Measurements from ENCODE around the gene ITGA4. TPM values are rescaled to one million over a fixed set of nuclear protein-coding genes. Genes with fewer than 3 reads are reported as not detected.

The ITGA4 gene
- total and polyA plus RNA-seq, 4 donors, result 0.73 to 71.0 (median 14.4) TPM

DNA sequence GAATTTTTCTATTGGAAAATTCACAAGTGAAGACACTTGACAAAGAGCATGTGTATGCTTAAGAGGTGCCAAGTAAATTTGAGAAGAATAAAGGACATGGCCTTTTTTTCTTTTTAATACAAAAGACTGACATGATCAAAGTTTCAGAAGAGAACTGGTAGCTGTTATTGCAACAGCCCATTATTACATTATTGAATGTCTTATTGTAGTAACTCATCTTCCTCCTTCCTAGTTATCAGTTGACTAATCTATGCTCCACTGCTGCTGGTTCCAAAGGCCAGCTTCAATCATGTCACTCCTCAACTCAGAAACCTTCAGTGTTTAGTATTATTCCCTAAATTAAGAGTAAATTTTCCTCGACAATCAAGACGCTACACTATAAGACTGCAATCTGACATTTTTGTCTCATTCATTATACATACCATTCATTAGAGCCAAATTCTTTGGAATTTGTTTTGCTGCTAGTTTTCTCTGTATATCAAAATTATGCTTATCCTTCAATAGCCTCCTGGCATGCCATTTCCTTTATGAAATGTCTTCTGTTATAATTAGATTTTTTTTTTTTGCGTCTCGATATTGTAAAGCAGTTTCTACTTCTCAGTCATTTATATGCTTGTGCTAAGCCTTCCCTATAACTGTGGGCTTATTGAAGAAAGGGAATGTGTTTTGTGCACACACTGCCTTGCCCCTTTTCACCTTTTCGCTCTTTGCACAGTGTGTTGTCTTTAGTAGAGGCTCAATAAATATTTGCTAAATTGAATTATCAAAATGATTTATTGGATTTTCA is 27.9 kb downstream of the ITGA4 start:
- H3K36me3 ChIP-seq (ENCODE audit: control insufficient read depth in 4 of 4, insufficient read depth in 4 of 4, low read length in 4 of 4), result peaks cover 0 to 1% (median 0%) of the 10 kb centered on the region in 4 donors
- H3K4me1 ChIP-seq (ENCODE audit: control insufficient read depth in 5 of 5, insufficient read depth in 5 of 5, low read length in 5 of 5), result no peaks in the 10 kb centered on the region
- no peaks in the 10 kb centered on the region for H3K9me3 ChIP-seq (ENCODE audit: control insufficient read depth in 4 of 4, insufficient read depth in 3 of 4, low read length in 3 of 4)
- ATAC-seq (ENCODE audit: insufficient read depth, low FRiP score) (no peak), DNase-seq (no peak)
- WGBS, 2 donors, result 75 to 78% methylated on average over 5 of the region's 5 CpGs
- no peak overlapping the region for H3K9ac ChIP-seq (ENCODE audit: insufficient read depth in 1 of 2, low read length in 2 of 2)
- TF ChIP-seq, protein P1, sequence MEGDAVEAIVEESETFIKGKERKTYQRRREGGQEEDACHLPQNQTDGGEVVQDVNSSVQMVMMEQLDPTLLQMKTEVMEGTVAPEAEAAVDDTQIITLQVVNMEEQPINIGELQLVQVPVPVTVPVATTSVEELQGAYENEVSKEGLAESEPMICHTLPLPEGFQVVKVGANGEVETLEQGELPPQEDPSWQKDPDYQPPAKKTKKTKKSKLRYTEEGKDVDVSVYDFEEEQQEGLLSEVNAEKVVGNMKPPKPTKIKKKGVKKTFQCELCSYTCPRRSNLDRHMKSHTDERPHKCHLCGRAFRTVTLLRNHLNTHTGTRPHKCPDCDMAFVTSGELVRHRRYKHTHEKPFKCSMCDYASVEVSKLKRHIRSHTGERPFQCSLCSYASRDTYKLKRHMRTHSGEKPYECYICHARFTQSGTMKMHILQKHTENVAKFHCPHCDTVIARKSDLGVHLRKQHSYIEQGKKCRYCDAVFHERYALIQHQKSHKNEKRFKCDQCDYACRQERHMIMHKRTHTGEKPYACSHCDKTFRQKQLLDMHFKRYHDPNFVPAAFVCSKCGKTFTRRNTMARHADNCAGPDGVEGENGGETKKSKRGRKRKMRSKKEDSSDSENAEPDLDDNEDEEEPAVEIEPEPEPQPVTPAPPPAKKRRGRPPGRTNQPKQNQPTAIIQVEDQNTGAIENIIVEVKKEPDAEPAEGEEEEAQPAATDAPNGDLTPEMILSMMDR (IDR thresholded peaks at IDR 0.05; ENCODE audit: control extremely low read depth, extremely low read depth), result no peak
- H3K27ac ChIP-seq (ENCODE audit: low read depth in 1 of 2, low read length in 1 of 2), result no peak overlapping the region
- H3K27me3 ChIP-seq (ENCODE audit: control insufficient read depth in 3 of 3, insufficient read depth in 3 of 3, low read length in 2 of 3), result no peaks in the 10 kb centered on the region
- no peak overlapping the region for H3K4me3 ChIP-seq

DNA sequence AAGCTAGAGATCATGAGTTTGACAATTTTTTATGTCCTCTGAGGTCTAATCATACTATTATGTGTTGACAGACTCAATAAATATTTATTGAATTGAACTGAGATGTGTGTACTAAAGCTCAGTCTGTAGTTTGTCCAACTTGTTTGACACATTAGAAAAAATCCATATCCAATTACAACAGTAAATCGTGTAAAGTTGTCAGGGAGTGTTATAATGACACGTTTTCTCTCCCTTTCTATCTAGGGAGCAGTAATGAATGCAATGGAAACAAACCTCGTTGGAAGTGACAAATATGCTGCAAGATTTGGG is 28.4 kb downstream of the ITGA4 start:
- H3K9ac ChIP-seq (ENCODE audit: insufficient read depth in 1 of 2, low read length in 2 of 2), result no peak overlapping the region
- no peak for DNase-seq
- WGBS, 2 donors, result 83 to 87% methylated on average over 3 of the region's 3 CpGs
- no peak for ATAC-seq (ENCODE audit: insufficient read depth, low FRiP score)
- H3K27ac ChIP-seq (ENCODE audit: low read depth in 1 of 2, low read length in 1 of 2), result no peak overlapping the region
- no peaks in the 10 kb centered on the region for H3K9me3 ChIP-seq (ENCODE audit: control insufficient read depth in 4 of 4, insufficient read depth in 3 of 4, low read length in 3 of 4)
- no peaks in the 10 kb centered on the region for H3K4me1 ChIP-seq (ENCODE audit: control insufficient read depth in 5 of 5, insufficient read depth in 5 of 5, low read length in 5 of 5)
- no peaks in the 10 kb centered on the region for H3K27me3 ChIP-seq (ENCODE audit: control insufficient read depth in 3 of 3, insufficient read depth in 3 of 3, low read length in 2 of 3)
- H3K36me3 ChIP-seq (ENCODE audit: control insufficient read depth in 4 of 4, insufficient read depth in 4 of 4, low read length in 4 of 4), result peaks cover 0 to 1% (median 0%) of the 10 kb centered on the region in 4 donors
- TF ChIP-seq, protein P1 (IDR thresholded peaks at IDR 0.05; ENCODE audit: control extremely low read depth, extremely low read depth), result no peak
- H3K4me3 ChIP-seq, result no peak overlapping the region

DNA sequence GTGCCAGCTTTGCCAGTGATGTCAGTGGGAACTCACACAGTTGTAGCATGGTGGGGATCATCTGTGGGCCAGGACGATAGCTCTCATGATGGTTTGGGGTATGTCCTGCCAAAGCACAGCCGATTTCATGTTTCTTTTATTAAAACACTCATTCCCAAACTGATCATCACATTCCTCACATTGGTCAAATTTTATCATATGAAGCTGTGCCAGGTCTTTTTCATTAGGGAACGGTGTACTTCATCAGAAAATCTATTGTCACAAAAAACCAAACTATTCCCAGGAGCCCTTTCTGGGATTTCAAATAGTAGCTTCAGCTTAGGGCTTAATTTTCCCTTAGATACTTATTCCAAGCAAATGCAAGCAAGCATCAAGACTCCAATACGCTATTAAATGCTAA is 42.0 kb downstream of the ITGA4 start:
- DNase-seq (no peak), ATAC-seq (ENCODE audit: insufficient read depth, low FRiP score) (no peak)
- Histone ChIP-seq H3K9me3 (ENCODE audit: control insufficient read depth in 4 of 4, insufficient read depth in 3 of 4, low read length in 3 of 4) (no peaks in the 10 kb centered on the region), H3K36me3 (ENCODE audit: control insufficient read depth in 4 of 4, insufficient read depth in 4 of 4, low read length in 4 of 4) (peaks cover 0 to 1% (median 0%) of the 10 kb centered on the region in 4 donors), H3K27ac (ENCODE audit: low read depth in 1 of 2, low read length in 1 of 2) (no peak overlapping the region), H3K4me1 (ENCODE audit: control insufficient read depth in 5 of 5, insufficient read depth in 5 of 5, low read length in 5 of 5) (no peaks in the 10 kb centered on the region), H3K27me3 (ENCODE audit: control insufficient read depth in 3 of 3, insufficient read depth in 3 of 3, low read length in 2 of 3) (no peaks in the 10 kb centered on the region), H3K4me3 (no peak overlapping the region), H3K9ac (ENCODE audit: insufficient read depth in 1 of 2, low read length in 2 of 2) (no peak overlapping the region)
- 83 to 94% methylated on average over 4 of the region's 4 CpGs for WGBS, 2 donors
- TF ChIP-seq, protein P1 (IDR thresholded peaks at IDR 0.05; ENCODE audit: control extremely low read depth, extremely low read depth), result no peak

DNA sequence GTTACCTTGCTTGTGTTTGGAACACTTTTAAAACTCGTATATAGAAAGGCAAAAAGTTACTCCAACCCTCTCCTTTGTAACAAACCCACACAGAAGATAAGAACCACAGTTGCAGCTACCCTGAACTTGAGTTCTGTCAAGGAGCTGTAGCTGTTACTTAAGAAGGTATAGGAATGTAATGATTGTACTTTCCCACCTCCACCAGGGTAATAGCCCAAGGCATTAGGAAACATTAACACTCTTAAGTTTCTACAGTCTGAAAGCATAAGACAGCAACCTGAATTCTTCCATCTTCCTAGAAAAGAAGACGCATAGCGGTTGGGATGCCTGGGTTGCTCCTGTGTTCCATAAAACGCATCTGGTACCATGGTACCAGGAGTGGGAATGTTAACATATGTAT is 43.0 kb downstream of the ITGA4 start:
- H3K36me3 ChIP-seq (ENCODE audit: control insufficient read depth in 4 of 4, insufficient read depth in 4 of 4, low read length in 4 of 4), result peaks cover 0 to 1% (median 0%) of the 10 kb centered on the region in 4 donors
- H3K27ac ChIP-seq (ENCODE audit: low read depth in 1 of 2, low read length in 1 of 2), result no peak overlapping the region
- ATAC-seq (ENCODE audit: insufficient read depth, low FRiP score) (no peak), DNase-seq (peak in 1 of 3 donors; percentile 9)
- TF ChIP-seq, protein P1 (IDR thresholded peaks at IDR 0.05; ENCODE audit: control extremely low read depth, extremely low read depth), result no peak
- WGBS, 2 donors, result 88 to 95% methylated on average over 4 of the region's 4 CpGs
- H3K4me3 ChIP-seq, result no peak overlapping the region
- no peaks in the 10 kb centered on the region for H3K27me3 ChIP-seq (ENCODE audit: control insufficient read depth in 3 of 3, insufficient read depth in 3 of 3, low read length in 2 of 3)
- no peaks in the 10 kb centered on the region for H3K4me1 ChIP-seq (ENCODE audit: control insufficient read depth in 5 of 5, insufficient read depth in 5 of 5, low read length in 5 of 5)
- H3K9ac ChIP-seq (ENCODE audit: insufficient read depth in 1 of 2, low read length in 2 of 2), result no peak overlapping the region
- H3K9me3 ChIP-seq (ENCODE audit: control insufficient read depth in 4 of 4, insufficient read depth in 3 of 4, low read length in 3 of 4), result no peaks in the 10 kb centered on the region

Data from lung (tissue), 12 donors.